Stomach (tissue), 4 donors: ENCODE results near the gene PPIL4.

Source experiments
- POLR2A ChIP-seq, 4 donors: fragments of 450-650 bp; IDR thresholded peaks; one replicate each; pipeline ENCODE4 v1.6.1; 2016; ENCODE audit warnings: antibody characterized with exemption in 4 of 4, control low read depth in 2 of 4, mild to moderate bottlenecking in 1 of 4, moderate library complexity in 1 of 4
- POLR2AphosphoS5 ChIP-seq, 3 donors: sonication (generic); formaldehyde crosslinking; IDR thresholded peaks; one replicate each; pipeline ENCODE4 v1.6.1; 2016; ENCODE audit warnings: antibody characterized with exemption in 3 of 3
- TF ChIP-seq, protein P1 (sequence below), 7 experiments: fragments of 450-650 bp in 4 of 7; fragments of 200-600 bp in 3 of 7; sonication (generic) in 3 of 7; IDR thresholded peaks; one replicate each; pipeline ENCODE4 v1.5.1; 2016 to 2019; ENCODE audit warnings: antibody characterized with exemption in 7 of 7, control low read depth in 2 of 7, mild to moderate bottlenecking in 1 of 7

DNA sequence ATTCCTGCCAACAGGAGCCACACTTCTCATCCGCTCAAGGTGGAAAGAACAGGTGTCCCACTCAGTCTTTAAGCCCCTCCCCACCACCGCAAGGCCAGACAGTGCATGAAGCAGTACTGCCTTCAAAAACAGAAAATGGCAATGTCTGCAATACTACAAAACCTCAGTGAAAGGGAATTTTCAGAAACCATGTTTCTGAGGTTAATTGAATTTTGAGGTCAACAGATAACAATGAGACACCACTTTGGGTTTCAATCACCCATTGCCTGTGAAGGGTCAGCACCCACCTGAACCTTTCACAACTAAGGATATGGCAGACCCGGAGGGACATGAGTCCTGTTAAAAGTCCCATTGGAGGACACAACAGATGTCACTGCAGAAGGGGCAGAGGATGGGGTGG, 74.0 kb downstream of the PPIL4 start:
- TF ChIP-seq, protein P1, sequence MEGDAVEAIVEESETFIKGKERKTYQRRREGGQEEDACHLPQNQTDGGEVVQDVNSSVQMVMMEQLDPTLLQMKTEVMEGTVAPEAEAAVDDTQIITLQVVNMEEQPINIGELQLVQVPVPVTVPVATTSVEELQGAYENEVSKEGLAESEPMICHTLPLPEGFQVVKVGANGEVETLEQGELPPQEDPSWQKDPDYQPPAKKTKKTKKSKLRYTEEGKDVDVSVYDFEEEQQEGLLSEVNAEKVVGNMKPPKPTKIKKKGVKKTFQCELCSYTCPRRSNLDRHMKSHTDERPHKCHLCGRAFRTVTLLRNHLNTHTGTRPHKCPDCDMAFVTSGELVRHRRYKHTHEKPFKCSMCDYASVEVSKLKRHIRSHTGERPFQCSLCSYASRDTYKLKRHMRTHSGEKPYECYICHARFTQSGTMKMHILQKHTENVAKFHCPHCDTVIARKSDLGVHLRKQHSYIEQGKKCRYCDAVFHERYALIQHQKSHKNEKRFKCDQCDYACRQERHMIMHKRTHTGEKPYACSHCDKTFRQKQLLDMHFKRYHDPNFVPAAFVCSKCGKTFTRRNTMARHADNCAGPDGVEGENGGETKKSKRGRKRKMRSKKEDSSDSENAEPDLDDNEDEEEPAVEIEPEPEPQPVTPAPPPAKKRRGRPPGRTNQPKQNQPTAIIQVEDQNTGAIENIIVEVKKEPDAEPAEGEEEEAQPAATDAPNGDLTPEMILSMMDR (IDR thresholded peaks at IDR 0.05): no peak
- no peak for TF ChIP-seq POLR2A (IDR thresholded peaks at IDR 0.05)
- no peak for TF ChIP-seq POLR2AphosphoS5 (IDR thresholded peaks at IDR 0.05)
